ENCODE measurements around the gene CCNJ.
A peak's percentile ranks its signal among the peaks of the same experiment; 100 is the strongest.
"Not testable (repeated sequence)": the region's sequence is repeated elsewhere in the genome, so short reads cannot be mapped to it uniquely, and the experiment has no call there.

CCNJ gene, protein sequence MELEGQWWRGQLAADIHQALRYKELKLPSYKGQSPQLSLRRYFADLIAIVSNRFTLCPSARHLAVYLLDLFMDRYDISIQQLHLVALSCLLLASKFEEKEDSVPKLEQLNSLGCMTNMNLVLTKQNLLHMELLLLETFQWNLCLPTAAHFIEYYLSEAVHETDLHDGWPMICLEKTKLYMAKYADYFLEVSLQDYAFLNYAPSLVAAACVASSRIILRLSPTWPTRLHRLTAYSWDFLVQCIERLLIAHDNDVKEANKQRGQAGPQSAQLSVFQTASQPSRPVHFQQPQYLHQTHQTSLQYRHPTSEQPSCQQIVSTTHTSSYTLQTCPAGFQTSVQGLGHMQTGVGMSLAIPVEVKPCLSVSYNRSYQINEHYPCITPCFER

DNA sequence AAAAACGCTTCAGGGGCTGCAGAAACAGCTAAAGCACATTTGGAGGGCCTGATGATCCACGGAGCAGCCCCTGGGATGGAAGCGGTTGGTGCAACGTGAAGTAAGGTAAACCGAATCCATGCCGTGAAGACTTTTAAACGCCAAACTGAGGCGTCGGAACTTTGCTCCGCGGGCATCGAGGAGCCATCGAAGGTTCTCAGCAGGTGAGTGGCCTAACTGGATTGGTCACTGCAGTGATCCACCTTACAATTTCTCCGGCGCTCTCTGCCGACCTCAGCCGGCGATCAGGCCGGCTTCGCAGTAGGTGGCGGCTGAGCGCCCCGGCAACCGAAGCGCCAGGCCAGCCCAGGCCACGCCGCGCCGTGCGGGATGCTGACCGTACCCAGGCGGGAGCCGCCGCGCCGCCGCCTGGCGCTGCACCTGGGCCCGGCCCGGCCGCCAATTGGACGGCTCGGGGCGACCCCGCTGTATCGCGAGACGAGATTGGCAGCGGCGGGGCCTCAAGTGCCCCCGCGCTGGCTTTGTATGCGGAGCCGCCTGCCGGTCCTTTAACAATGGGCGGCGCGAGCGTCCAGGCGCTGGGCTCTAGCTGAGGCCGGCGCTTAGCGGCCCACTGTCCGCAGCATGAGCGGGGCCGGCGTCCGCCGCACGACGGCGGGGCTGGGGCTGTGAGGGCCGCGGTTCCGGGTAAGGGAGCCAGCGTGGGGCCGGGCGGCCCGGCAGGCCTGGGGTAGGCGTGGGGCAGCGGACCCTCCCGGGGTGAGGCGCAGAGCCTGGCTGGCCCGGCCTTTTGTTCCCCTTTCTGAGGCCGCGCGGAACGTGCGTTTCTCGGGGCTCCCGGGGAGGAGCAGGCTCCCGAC is at the start of gene CCNJ:
Gene CCNJ (plus strand): TSS at position 551 of the 860 bp plus-strand sequence. CDS start 811 bp downstream, outside the sequence.
- peak; percentile 62 for DNase-seq

DNA sequence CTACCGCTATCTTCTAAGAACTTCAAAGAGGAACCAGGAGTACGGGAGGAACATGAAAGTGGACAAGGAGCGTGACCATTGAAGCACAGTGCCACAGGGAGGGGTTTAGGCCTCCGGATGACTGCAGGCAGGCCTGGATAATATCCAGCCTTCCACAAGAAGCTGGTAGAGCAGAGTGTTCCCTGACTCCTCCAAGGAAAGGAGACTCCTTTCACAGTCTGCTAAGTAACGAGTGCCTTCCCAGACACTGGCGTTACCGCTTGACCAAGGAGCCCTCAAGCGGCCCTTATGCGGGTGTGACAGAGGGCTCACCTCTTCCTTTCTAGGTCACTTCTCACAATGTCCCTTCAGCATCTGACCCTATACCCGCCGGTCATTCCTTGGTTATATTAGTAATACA is 49.0 kb upstream of the CCNJ start:
- DNase-seq: not testable (repeated sequence)

DNA sequence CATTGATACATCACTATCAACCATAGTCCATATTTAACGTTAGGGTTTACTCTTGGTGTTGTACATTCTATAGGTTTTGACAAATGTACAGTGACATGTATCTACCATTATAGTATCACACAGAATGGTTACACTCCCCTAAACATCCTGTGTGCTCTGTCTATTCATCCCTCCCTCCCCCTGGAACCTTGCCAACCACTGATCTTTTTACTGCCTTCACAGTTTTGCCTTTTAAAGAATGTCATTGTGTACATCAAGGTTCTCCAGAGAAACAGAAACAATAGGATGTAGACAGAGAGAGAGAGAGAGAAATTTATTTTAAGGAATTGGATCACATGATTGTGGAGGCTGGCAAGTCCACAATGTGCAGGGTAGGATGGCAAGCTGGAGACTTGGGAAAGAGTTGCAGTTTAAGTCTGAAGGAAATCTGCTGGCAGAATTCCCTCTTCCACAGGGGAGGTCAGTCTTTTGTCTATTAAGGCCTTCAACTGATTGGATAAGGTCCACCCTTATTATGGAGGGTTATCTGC is 45.1 kb upstream of the CCNJ start:
- no peak for DNase-seq

DNA sequence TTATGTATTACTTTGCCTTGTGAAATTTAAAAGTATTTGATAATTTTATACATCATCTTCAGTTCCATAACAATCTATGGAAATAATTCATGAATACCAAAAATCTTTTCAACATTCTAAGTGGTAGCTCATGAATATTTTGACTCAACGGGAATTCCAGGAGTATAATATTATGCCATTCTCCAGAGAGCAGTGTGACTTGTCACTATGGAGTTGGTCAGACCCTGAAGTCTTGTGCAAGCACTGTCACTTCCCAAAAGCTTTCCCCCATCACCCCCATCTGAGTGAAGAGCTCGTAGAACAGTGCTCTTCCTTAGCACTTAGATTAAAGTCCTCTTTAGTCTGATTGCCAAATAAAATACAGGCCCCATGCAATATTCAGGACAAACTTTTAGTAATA is 29.4 kb upstream of the CCNJ start:
- DNase-seq: no peak

DNA sequence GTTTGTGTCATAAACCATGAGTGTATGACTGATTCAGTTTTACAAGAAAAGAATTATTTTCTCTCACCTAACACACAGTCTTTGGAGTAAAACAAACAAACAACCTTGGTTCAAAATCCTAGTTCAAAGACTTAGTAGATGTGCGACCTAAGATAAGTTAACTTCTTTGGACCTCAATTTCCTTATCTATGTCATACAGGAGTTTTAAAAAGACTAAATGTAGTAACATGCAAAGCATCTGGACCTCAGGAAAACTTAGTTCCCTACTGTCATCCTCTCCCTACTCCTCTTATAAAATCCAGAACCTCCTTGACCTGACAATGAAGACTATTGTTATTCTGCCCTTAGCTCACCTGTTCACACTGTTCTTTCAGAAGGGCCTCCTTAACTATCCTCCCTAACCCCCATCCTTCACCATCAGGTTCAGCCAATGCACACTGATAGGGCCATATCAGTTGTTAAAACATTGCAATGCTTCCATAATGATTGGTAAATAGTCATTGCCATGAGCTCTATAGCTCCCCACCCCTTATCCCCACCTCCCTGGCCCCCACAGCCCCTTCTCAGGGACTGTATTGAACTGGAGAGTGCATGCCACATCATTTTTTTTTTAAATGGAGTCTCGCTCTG is 28.8 kb upstream of the CCNJ start:
- no peak for DNase-seq

DNA sequence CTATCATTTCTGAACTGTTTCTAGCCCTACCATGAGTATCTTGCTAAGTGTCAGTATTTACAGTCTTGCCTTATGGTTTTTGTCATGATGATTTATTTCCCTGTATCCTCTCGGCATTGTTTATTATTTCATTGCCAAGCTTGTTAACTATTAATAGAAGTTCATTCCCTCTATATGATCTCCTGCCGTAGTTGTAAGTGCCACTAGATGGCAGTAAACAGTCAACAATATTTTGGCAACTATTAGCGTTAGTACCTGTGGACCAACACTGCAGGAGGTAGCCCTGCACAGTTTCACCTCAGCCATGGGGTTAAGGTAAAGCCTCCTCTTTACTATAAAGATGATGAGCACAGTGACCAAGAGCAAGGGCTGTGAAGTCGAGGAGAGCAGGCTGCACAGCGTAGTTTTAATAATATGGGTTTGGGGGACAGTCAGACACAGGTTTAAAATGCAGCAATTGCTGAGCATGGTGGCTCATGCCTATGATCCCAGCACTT is 26.1 kb upstream of the CCNJ start:
- DNase-seq: no peak

DNA sequence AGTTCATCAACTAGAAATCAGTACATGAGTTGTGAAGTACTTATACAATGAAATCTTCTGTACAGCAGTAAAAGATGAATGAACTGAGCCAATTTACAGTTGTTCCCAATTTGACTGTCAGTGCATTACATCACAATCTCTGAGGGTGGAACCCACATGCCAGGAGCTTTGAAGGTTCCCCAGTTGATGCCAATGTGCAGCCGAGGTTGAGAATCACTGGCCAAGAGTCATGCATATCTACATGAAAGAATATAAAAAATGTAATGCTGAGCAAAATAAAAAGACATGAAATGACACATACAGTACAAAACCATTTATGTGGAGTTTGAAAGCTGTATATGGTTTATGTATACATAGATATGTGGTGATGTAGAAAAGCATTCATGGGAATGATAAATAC is 22.1 kb upstream of the CCNJ start:
- no peak for DNase-seq

DNA sequence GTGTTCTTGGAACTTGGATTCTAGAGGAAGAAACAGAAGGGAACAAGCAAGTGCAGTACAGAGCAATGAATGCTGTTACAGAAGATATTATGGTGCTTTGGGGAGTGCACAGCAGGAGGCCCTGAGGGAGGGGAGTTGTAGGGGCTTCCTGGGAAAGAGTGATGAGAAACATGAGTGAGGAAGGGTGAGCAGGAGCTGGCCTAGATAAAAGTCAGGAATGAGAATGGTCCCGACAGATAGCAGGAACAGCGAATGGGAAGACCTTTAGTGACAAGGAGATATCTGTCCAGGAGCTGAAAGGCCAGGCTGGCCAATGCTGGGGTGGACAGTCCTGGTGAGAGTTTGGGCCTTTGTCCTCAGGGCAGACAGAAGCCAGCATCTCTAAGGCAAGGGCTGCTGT is 20.6 kb upstream of the CCNJ start:
- DNase-seq: no peak

DNA sequence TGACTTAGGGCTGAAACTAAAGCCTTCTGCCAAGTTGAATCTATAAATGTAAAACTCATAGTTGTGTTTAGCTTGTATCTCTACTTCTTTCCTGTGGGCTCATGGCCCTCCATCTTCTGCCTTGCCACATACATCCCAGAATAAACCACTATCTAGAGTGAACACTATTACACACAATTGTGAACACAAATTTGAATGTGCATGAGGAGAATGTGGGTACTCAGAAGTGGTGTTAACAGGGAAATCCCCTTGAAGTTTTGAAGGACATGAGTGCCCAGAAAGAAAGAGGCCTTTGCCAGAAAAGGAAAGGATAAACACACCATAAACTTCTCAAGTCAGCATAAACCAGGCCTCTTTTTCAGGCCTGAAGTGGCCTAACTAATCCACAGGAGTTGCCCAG is 20.2 kb upstream of the CCNJ start:
- DNase-seq: no peak

DNA sequence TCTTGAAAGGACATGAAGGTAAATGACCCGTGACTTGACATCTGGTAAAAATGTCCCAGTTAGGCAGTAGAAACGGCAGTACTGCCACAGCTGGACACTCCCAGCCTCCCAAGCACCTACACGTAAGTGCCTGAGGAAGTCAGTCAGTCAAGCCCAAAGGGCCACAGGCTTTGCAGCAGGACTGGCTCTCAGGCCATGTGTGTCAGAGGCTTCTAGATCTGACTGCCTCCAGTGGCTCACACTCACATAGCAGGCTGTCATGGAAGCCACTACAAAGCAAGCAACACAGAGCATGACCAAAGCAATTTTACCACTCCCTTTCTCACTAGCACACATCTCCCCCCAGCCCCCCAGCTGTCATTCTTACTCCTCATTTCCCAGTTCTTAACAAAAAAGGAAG is 17.8 kb upstream of the CCNJ start:
- no peak for DNase-seq

DNA sequence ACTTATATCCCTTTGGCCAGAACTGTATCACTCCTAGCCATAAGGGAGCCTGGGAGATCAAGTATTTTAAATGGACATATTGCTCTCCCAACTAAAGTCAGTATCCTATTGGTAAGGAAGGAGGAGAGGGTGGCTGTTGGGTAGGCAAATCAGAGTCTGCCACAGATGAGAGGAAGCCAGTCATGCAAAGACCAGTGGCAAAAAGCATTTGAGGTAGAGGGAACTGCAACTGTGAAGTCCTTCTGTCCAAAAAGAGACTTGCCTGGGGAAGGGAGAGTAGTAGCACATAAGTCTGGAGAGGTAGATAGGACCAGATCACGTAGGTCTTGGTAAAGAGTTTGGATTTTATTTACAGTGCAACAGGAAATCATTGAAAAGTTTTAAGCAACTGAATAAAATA is 8.8 kb upstream of the CCNJ start:
- no peak for DNase-seq

DNA sequence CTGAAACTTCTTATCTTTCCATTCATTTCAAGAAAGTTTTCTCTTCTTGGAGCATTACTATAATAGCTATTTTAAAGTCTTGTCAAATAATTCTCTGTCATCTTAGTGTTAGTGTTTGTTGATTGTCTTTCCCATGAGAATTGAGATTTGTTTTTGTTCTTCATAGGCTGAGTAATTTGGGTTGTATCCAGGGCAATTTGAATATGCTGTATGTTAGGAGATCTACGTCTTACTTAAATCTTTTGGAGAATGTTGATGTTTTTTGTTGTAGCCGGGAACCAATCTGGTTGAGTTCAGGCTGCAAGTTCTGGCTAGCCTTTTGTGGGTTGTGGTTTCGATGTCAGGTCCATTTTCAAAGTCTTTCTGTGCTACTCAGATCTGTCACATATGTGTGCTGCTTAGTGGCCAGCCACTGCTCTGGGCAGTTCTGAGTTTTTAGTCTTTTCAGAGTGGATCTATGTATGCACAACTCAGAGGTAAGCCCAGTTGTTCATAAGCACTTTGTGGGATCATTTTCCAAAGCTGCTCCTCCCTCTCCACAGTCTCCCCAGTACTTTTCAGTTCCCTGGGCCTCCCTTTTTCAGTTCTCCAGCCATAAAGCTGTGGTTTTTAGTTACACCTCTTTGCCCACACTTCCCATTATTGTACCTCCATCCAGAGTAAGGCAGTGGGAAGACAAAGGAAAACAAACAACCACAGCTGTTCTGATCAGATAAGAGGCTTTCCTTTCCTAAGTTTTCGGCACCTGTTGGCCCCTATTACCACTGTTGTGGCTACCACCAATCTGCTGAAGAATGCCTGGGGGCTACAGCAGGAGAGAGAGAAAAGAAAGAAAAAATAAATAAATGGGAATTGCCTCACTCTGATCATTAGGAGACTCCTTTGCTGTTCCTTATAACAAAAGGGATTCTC is 4.7 kb upstream of the CCNJ start:
- DNase-seq: no peak

DNA sequence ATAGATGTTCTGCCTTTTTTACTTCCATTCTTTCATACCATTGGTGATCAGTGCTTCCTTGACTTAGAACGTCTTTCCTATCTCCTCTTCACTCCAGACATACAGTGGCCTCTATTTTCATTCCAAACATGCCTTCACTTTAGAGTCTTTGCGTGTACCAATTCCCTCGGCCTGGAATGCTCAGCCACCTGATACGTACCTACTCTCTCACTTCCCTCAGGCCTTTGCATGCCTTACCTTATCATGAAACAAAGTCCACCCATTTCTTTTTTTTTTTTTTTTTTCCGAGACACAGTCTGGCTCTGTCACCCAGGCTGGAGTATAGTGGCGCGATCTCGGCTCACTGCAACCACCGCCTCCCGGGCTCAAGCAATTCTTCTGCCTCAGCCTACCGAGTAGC is 2.2 kb upstream of the CCNJ start:
- no peak for DNase-seq

DNA sequence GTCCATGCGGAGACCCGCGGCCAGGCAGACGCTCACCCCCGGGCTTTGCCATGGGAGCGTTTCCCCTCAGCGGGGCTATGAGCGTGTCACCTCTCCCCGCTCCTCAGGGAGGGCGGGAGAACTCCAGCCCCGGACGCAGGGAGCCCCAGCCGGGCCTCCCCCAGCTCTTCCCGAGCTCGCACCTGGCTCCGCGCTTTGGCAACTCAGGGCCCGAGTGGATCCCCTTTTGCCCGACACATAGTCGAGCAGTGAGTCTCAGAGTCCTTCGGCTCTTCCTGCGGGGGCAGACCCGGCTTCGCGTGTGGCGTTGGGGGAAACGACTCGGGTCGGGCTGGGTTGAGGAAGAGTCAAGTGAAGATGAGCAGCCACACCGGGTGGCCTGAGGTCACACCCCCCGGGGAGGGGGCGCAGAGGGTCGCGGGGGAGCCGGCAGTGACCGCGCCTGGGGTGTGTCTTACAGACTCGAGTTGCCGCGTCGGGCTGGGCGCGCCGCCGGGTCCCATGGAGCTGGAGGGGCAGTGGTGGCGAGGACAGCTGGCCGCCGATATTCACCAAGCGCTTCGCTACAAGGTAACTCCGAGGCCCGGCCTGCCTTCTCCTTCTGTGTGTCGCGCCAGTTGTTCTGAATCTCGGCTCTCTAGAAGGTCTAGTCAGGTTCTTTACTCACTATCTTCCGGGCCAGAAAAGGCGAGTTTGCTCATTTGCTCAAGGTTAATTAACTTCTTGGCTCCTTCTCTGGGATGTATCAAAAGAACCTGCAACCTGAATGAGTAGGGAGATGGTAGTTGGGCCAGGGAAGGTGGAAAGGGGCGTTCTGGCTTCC is 721 bp downstream of the CCNJ start:
- DNase-seq: no peak

DNA sequence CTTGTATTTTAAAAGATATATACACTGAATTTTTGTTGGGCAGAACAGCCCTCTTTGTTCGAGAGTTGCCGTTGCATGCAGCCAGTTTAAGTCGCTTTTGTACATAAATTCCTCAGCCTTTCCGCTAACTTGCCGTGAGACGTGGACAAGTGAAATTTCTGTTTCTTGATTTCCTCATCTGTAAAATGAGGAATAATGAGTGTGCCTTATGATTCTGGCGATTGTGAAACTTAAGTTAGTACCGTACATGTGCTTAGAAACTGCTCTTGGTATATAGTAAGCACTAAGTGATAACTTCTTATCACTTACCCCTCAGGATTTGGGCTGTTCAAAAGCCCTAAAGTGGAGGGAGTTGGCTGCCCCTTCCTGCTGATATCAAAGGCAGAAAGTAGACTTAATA is 1.4 kb downstream of the CCNJ start:
- DNase-seq: no peak

DNA sequence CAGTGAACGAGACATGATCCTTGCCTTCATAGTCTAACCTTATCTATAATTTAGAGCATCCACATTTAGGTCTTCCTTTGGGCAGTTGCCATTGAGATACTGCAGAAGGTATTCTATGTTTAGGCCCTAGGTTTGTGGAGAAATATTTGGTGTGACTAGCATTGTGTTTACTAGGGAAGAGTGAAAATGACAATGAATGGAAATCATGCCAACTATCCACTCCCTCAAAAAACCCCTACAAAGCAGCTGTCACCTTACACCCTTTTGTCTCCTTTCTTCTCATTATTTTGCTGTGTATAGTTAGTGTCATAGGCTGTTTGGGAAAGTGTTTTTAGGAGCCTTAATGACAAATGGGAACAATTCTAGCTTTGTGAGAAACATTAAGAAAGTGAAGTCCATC is 3.2 kb downstream of the CCNJ start:
- no peak for DNase-seq

DNA sequence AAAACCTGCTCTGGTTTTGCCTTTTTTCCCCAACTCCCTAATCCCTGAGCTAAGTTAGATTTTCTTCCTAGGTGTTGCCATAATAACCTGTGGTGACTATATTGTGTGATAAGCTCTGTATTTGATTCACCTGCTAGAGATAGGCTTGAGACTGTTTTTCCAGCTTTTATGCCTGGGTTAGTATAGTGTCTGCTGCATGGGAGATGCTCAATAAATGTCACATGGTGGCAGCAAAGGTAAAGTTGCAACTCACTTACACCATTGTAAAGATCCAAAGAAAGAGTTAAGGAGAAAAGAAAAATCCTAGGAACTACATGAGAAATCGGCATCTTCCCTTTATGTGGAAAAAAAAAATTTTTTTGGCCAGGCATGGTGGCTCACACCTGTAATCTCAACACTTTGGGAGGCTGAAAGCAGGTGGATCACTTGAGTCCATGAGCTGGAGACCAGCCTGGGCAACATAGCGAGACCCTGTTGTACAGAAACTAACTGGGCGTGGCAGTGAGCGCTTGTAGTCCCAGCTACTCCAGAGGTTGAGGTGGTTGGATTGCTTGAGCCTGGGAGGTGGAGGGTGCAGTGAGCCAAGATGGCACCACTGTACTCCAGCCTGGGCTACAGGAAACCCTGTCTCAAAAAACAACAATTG is 3.7 kb downstream of the CCNJ start:
- DNase-seq: no peak

DNA sequence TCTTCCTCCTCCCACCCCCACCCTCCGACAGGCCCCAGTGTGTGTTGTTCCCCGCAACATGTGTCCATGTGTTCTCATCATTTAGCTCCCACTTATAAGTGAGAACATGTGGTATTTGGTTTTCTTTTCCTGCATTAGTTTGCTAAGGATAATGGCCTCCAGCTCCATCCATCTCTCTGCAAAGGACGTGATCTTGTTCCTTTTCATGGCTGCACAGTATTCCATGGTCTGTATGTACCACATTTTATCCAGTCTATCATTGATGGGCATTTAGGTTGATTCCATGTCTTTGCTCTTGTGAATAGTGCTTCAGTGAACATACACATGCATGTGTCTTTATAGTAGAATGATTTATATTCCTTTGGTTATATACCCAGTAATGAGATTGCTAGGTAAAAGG is 4.5 kb downstream of the CCNJ start:
- not testable (repeated sequence) for DNase-seq

DNA sequence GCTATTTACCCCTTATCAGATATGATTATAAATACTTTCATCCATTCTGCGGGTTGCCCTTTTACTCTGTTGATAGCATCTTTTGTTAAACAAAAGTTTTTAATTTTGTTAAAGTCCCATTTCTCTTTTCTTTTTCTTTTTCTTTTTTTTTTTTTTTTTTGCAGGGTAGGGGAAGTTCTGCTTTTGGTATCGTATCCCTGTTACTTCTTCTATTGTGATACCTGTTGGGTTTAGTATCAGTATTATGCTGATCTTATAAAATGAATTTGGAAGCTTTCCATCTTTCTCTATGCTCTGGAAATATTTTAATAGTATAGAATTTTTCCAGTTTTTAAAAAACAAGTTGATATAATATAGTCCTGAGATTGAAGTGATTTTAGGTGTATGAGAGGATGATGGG is 6.0 kb downstream of the CCNJ start:
- DNase-seq: no peak

DNA sequence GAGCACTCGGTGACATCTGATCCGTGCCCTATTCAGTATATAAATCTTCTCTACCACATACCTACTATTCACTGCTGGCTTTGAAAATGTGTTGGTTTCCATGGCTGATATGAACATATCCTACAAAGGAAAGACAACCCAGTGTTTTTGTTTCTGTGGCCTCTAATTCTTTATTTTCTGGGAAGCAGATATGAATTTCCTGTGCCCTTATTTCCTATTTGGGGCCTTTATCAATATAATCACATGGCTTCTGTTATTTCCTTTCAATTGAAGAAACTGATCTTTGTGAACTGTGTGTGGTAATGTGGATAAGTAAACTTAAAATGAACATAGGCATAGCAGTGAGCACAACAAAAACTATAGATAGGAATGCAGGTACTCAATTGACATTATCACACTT is 10.6 kb downstream of the CCNJ start:
- no peak for DNase-seq

DNA sequence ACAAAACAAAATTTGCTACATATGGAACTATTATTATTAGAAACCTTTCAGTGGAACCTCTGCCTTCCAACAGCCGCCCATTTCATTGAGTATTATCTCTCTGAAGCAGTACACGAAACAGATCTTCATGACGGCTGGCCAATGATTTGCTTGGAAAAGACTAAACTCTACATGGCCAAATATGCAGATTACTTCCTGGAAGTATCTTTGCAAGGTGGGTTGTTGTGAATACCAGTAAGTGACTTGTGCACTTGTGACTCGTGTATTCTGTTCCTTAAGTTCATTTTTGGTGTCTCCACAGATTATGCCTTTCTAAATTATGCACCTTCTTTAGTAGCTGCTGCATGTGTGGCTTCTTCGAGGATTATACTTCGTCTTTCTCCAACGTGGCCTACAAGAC is 13.4 kb downstream of the CCNJ start:
- no peak for DNase-seq
